ENCODE data around the gene SLIT1.

Gene SLIT1

DNA sequence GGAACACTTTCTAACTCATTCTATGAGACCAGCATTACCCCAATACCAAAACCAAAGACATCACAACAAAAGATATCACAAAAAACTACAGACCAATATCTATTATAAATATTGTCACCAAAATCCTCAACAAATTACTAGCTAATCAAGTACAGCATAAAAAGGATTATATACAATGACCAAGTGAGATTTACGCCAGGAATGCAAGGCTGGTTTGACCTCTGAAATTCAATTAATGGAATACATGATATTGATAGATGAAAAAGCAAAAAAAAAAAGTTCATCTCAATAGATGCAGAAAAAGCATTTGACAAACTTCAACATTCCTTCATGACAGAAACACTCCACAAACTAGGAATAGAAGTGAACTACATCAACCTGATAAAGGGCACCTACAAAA, 178.3 kb downstream of the SLIT1 start:
- no peak for DNase-seq (ENCODE audit: low read depth in 2 of 3, low spot score in 2 of 3)

DNA sequence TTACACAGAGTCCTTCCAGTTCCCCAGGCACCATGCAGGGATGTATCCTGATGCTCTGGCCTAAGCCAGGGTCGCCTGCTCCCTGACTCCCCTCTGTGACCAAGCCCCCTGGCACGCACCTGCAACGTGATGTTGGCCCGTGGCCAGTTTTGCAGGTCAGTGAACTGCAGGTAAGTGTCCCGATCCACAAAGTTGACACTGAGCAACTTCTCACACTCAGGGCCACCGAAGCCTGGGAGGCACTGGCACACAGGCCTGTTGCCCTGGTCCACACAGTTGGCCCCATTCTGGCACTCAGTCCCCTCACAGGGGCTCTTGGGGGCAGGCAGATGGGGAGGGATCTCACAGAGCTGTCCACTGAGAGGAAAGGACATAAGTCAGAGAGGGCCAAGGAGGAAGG, 179.4 kb downstream of the SLIT1 start:
- no peak for DNase-seq (ENCODE audit: low read depth in 2 of 3, low spot score in 2 of 3)

DNA sequence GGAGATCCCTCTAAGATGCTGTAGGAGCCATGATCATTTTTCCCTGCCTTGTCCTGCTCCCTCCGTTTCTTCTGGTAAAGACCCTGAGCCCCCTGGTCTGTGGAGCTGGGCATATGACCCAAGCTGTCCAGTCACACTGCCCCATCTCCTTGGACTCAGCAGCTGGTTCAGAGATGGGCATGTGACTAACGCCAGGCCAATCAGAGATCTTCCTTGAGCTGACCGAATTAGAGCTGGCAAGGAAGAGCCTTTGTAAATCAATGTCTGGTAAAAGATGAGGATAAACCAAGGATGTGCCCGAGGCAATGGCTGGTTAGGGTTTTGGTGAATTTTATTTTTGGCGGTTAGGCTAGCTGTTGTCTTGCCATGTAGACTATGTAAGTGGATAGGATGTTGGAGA, 180.4 kb downstream of the SLIT1 start:
- DNase-seq (ENCODE audit: low read depth in 2 of 3, low spot score in 2 of 3) = no peak

DNA sequence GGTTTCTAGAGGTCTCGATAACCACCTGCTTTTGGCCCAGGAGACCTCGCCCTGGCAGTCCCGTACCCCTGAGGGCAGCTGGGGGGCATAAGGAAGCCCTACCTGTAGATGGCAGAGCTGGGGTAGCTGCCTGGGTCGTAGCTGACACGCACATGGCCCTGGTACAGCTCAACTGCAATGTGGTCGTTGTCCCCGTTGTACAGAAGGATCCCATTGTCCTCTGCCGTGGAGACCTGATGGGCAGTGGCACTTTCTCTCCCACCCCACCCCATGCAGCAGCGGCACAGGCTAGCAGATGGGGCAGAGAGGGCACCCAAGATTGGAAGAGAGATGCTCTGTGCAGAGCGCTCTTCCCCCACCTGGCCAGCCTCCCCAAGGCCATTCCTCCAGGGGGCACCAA, 181.2 kb downstream of the SLIT1 start:
- DNase-seq (ENCODE audit: low read depth in 2 of 3, low spot score in 2 of 3) = no peak

DNA sequence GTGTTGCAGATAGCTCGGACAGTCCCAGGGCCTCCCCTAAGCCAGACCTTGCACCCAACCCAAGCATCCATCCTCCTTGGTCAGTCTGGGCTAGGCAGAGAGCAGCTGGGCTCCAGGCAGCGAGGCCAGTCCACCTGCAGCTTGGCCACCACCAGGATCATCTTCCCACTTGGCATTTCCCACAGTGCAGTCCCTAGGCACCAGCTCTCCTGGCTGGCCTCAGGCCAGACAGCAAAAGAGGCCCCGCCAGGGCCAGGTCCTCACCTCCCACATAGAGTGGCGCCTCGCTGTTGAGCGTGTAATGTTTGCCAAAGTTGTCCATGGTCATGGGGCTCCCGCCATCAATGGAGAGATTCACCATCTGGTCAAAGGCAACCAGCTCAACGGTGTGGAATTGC, 182.0 kb downstream of the SLIT1 start:
- DNase-seq (ENCODE audit: low read depth in 2 of 3, low spot score in 2 of 3) = no peak

DNA sequence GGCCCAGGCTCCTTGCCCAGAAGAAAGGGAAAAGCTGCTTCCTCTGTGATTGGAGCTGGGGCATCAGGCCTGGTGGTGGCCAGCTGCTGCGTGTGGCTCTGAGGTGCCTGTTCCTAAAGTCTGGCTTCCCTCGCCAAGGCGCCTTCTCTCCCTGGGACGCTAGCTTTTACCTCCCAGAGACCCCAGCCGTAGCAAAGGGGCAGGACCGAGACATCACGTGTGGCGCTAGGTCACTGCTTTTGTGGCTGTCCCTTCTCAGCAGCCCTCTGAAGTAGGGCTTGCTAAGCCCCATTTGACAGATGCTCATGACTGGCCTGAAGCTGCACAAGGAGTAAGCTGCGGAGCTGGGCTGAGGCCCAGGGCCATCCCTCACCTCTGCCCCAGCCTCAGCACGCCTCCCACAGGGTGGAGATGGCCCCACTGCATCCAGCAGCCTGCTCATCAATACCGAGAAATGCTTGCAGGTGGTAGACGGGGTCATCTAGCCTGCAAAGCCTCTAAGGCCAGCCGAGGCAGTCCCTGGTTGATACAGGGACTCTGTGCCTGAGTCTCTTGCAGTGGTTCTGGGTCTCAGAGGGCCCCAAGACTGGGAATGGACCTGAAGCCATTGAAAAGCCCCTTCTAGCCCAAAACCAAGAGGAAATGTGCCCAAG, 182.5 kb downstream of the SLIT1 start:
- no peak for DNase-seq (ENCODE audit: low read depth in 2 of 3, low spot score in 2 of 3)

DNA sequence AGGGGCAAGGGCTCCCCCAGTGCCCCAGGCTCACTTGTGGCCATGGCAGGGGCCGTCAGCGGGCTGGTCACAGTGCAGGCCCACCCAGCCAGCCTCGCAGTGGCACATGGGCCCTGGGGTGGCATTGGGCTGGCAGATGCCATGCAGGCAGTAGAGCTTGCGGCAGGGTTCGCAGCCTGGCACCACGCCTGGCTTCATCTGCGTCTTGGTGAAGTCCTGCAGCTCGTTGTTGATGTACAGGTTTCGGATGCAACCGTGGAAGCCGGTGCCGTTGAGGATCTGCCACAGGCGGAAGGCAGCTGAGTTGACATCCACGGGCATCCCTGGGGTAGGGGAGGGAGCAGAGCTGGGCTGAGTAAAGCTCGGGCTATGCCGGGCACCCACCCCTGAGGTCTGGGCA, 183.1 kb downstream of the SLIT1 start:
- DNase-seq (ENCODE audit: low read depth in 2 of 3, low spot score in 2 of 3) = no peak

DNA sequence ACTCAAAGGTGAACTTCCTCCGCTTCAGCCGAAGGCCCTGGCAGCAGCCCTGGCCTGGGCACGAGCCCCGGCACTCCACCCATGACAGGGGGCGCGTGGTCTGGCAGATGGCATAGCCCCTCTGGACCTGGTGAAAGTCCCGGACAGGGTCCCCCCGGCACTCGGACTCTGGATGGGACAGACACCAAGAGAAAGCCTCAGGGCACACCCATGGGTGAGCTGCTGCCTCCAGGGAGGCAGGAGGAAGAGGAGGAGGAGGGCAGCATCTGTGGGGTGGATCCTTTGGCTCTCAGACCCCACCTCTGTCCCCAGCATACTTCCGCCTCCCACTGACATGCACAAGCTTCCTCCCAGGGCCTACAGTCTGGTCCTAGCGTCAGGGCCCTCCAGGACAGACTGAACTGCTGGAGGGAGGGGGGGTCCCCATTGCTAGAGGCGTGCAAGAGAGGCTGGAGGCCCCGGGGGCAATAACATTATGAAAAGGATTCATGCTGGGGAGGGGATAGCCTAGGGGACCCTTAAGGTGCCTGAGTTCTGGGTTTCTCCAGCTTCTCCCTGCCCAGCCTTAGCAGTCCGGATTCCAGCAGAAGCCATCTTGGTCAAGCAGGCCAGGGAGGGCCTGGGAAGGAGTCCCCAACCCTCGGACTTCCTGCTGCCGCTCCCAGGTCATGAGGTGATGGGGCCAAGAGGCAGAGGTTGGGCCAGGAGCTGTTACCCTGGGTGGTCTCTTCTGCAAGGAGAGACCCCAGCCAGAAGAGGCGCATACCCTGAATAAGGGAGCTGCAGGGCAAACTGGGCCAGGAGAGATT, 184.4 kb downstream of the SLIT1 start:
- DNase-seq (ENCODE audit: low read depth in 2 of 3, low spot score in 2 of 3) = no peak

DNA sequence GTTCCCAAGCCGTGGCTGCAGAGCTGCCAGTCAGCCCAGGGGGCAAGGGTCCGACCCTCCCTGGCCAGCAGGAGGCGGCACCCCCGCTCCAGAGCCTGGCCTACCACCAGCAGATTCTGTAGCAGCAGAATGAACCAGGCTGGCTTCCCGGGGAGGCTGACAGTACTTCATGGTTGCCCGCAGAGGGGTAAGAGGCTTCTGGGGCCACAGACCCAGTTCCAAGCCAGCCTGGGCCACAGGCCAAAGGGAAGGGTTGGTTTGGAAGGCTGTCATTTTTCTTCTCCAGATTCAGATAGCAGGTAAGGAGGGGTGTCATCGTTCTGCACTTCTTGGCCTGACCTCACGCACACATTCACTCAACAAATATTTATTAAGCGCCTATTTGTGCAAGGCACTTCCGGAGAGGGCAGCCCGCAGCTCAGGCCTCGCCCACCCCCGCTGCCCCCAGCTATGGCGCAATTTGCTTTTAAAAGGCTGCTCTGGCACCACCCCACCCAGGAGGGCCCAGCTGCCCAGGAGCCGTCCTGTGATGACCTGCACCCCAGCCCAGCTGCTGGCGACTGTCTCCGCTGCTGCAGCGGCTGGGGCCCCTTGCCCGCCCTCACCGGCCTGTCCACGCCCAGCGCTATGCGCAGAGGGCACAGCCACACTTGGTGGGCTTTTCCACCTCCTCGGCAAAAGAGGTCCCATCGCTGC, 185.1 kb downstream of the SLIT1 start:
- DNase-seq (ENCODE audit: low read depth in 2 of 3, low spot score in 2 of 3) = no peak

DNA sequence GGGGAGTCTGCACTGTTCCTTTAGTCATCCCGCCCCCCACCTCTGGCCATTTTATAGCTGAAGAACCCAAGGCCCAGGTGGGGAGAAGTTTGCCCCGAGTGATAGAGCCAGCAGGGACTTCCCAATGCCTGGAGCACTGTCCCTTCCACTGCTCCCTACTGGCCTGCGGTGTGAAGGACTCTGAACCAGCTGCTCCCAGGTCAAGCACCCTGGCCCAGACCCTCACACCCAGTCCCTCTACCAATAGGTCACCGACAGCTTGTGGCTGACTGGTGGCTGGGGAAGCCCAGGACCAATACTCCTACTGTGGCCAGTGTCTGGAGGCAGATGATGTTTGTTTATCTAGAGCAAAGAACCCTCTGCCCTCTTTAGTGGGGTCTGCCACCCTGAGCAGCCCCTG, 185.8 kb downstream of the SLIT1 start:
- no peak for DNase-seq (ENCODE audit: low read depth in 2 of 3, low spot score in 2 of 3)

DNA sequence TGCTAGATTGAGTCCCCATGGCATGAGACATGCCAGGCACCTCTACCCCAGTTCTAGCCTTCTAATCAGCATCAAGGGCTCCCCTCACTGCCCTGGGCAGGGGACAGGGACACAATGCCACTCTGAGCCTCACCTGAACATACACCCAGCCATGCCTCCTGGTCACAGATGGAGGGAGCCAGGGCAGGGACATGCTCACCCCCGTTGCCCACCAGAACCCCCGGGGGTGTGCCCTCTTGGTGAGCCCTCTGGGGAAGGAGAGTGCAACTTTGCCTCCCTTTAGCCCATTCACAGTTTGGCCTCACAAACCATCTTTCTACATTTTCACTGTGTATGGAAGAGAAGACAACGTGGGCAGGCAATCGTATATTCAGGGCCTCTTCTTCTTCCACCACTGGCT, 186.4 kb downstream of the SLIT1 start:
- no peak for DNase-seq (ENCODE audit: low read depth in 2 of 3, low spot score in 2 of 3)

DNA sequence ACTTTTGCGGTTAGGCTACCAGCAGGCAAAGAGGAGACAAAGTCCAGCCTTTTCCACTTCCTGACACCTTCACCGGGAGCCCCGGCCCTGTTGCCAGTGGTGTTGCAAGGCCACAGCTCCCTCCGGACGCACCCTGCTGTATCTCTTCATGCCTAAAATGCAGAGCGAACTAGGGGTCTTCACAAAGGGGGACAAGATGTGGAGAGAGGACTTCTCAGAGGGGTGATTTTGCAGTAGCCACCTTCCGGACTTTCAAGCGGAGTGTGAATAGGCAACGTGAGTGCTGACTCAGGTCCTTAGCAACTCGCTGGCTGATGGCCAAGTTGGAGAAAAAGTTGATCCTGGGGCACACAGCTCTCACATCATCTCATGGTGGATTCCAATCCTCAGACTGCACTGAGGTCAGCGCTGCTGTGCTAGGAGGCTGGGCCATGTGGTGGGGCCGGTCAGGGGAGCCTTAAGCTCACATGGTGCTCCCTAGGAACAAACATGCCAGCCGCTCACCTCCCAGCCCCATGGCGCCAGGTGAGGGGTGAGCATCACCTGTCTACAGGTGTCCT, 187.3 kb downstream of the SLIT1 start:
- no peak for DNase-seq (ENCODE audit: low read depth in 2 of 3, low spot score in 2 of 3)

DNA sequence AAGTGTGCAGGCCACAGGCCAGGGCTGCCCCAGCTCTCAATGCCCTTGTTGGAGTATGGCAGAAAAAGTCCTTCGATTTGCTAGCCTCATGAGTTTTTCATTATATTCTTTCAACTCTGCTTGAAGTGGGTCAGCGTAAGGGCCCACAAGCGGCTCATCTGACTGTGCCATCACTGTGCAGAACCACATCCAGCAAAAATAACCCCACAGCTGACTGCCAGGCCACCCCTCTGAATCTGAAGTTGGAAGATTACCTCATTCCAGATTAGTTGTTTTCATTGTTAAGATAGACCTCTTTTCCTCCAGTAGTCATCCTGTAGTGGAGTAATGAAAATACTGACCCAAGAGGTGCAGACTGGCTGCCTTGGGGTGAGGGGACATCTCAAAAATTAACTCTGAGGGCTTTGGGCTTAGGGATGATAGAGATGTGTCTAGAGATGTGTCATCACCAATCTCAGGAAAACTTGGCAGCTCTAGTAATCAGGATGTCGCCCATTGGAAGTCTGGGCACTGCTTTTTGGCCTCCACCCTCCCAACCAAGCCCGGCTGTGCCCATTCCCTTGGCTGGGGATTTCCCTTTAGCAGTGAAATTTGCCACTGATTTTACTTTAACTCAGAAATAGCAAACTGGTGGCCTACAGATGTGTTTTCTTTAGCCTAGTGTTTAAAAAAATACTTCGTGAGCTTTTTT, 189.3 kb downstream of the SLIT1 start:
- DNase-seq (ENCODE audit: low read depth in 2 of 3, low spot score in 2 of 3) = no peak

DNA sequence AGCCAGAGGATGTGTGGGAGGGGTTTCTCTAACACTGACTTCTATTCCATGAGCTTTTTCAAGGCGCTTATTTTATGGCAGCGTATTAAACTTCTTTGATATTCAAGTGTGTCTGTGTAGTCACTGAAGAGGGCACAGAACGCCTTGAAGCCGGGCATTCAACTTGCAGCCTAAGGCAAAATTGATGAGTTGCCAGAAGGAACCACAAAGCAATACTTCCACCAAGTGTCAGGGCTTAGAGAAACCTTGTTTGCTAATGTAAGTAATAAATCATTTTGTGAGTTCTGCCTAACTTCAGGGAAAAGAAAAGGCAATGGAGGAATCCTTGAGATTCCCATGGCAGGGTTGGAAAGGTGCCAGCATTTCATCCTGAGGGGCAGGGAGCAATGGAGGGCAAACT, 189.9 kb downstream of the SLIT1 start:
- DNase-seq (ENCODE audit: low read depth in 2 of 3, low spot score in 2 of 3) = no peak

DNA sequence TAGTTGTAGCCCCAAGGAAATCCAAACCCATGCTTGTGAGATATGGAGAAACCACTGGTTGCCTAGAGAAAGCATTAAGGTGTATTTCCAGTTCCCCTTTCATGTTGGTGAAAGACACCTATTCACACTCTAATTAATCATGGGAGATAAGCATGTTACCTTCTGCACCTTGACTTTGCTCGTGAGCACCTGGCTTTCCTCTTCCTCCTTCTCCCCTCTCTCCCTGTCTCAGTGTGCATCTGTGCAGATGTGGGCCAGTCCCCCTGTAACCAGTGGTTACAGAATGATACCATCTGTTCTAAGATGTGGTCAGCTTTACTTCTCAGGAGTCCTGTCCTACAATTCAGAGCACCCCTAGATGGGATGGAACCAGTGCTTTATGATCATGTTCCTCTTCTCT, 193.0 kb downstream of the SLIT1 start:
- DNase-seq (ENCODE audit: low read depth in 2 of 3, low spot score in 2 of 3) = no peak

DNA sequence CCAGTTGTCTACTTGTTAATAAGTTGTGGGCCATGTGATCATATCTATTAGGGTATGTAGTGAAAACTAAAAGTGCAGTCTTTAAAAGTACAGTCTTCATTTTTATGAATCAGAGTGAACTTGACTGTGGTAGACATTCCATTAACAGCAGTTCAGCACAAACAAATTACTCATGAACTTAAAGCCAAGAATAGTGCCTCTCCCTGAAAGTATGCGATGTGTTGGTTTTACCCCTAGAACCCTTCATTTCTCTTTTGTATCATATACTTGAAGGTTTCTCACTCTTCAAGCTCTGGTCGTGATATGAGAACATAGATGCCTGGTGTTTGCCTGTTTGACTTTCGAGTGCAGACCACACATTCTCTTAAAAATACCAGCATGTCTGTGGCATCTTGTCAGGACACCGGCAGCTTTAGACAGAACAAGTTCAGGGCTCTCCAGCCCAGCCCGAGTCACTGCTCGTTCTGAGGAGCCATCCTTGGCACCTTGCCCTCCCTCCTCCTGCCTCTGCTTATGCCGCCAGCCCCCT, 194.4 kb downstream of the SLIT1 start:
- no peak for DNase-seq (ENCODE audit: low read depth in 2 of 3, low spot score in 2 of 3)

DNA sequence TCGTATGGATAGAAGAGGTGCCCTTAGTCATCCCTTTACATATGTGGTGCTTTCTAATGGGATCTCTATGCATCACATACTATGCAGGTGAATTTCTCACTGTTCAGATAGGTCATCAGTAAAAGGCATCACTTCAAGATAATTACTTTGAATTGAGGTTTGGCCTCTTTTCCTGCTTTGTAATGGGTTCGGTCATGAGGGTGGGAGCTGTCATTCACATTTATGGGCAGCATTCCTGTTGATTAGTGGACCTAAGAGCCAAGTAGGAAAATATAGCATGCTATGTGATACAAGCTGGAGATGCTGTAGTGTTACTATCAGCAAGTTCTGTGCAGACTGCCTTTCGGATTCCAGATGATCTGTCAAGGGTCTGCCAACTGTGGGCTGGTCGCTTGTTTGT, 197.3 kb downstream of the SLIT1 start:
- DNase-seq (ENCODE audit: low read depth in 2 of 3, low spot score in 2 of 3) = no peak

DNA sequence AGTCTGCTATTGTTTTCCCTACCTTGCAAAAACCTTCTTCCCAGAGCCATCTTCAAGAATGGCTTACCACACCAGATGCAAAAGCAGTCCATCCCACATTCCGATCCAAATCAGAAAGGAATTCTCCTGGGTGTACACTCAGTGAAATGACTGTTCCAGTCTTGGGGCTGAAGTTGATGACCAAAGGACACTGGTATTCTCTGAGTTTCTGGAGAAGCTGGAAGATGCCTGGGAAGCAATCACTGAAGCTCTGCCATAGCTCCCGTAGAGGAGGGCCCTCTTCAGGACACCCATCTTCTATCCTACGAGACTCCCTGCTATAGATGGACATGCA, 197.9 kb downstream of the SLIT1 start:
- DNase-seq (ENCODE audit: low read depth in 2 of 3, low spot score in 2 of 3) = no peak

DNA sequence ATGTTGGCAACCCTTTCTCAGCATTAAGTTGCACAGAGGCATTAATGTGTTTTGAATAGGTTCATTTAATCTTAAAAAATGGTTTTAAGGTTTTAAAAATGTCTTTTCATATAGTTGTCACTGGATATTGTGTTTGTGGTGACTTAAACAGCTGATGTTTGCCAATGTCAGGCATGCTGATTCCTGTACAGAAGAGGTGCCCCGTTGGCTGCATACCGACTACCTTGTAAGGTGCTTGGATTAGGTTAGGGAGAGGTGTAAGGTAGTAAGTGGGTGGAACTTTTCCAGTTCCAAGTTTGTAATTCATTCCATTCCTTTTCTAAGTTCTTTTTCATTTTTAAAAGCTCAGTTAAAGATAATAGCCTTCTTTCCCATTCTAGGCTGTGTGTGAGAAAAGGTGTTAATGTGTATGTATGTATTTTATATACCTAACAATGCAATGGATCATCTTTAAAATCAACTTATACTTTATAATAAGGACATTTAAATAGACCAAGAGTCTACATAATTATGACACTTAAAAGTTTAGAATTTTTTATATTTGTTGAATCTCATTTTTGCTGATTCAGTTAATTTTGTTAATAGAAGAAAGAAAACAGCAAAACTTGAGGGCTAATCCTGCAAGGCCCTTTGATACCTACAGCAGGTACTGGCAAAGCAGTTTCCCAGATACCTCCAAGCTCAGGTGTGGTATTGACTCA, 198.5 kb downstream of the SLIT1 start:
- no peak for DNase-seq (ENCODE audit: low read depth in 2 of 3, low spot score in 2 of 3)

DNA sequence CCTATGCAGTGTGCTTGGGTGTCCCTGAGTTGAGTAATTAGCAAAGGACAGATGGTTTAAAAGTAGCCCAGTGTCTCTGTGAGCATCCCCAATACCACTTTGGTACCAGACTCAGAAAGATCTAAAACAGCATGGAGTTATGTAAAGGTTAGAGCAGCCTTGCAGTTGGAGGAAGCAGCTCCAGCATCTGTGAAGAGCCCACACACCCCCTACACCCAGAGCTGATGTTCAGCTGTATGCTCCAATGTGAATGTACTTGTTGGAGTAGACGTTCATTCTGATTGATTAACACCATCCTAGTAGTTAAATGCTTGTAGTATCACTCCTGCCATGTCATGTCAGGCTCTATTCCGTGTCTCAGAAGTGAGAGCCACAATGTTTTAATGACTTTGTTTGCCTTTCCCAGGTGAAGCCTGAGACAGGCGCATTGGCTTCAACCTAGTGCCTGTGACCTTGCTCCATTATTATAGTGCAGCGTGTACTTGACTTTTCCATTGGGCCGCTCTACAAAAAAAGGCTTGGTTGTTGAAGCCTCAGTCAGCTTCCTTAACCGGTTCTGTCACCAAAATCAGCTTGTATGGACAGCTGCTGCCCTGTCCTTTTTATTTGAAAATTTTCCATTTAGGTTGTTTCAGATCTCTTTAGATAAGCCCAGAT, 199.4 kb downstream of the SLIT1 start:
- DNase-seq (ENCODE audit: low read depth in 2 of 3, low spot score in 2 of 3) = no peak
